Endothelial cell (in vitro differentiated cells): ENCODE measurements around the gene THSD4. TPM values are rescaled to one million over a fixed set of nuclear protein-coding genes. Genes with fewer than 3 reads are reported as not detected.

ENCODE experiments used
- DNase-seq: peaks from one replicate; pipeline ENCODE4 v3.0.0; 2021; ENCODE audit warnings: low spot score
- H3K27ac Mint-ChIP-seq: one replicate; pipeline ENCODE4 v1.8.0; 2021; ENCODE audit warnings: mixed read lengths, inconsistent platforms; ENCODE audit not compliant: unreplicated experiment
- H3K27me3 Mint-ChIP-seq: one replicate; pipeline ENCODE4 v1.8.0; 2021; ENCODE audit warnings: mild to moderate bottlenecking, moderate library complexity, mixed read lengths, inconsistent platforms; ENCODE audit not compliant: unreplicated experiment
- H3K36me3 Mint-ChIP-seq: one replicate; pipeline ENCODE4 v1.8.0; 2021; ENCODE audit warnings: mild to moderate bottlenecking, low read depth, mixed read lengths, inconsistent platforms; ENCODE audit not compliant: unreplicated experiment
- H3K4me1 Mint-ChIP-seq: one replicate; pipeline ENCODE4 v1.8.0; 2021; ENCODE audit warnings: mild to moderate bottlenecking, mixed read lengths, inconsistent platforms; ENCODE audit not compliant: unreplicated experiment
- H3K4me3 Mint-ChIP-seq: one replicate; pipeline ENCODE4 v1.8.0; 2021; ENCODE audit warnings: mild to moderate bottlenecking, mixed read lengths, inconsistent platforms; ENCODE audit not compliant: unreplicated experiment
- H3K9me3 Mint-ChIP-seq: one replicate; pipeline ENCODE4 v1.8.0; 2021; ENCODE audit warnings: mixed read lengths, inconsistent platforms; ENCODE audit not compliant: unreplicated experiment
- total RNA-seq: library from RNA; stranded (reverse); fragmentation: NEBNext Ultra II Directional; extraction: Animal tissue kit (Norgen Biotek cat#: 25700); gene quantifications from one replicate; pipeline ENCODE4 v1.2.1, GENCODE V29; 2021; ENCODE audit not compliant: unreplicated experiment
- TF ChIP-seq, protein P1 (sequence below): fragments of 200-600 bp; sonication (generic); IDR thresholded peaks from one replicate; pipeline ENCODE4 v1.5.0; 2021; ENCODE audit warnings: antibody characterized with exemption; ENCODE audit not compliant: unreplicated experiment

THSD4 gene
- total RNA-seq, 1 donor from 2014 or later: 0.92 TPM

DNA sequence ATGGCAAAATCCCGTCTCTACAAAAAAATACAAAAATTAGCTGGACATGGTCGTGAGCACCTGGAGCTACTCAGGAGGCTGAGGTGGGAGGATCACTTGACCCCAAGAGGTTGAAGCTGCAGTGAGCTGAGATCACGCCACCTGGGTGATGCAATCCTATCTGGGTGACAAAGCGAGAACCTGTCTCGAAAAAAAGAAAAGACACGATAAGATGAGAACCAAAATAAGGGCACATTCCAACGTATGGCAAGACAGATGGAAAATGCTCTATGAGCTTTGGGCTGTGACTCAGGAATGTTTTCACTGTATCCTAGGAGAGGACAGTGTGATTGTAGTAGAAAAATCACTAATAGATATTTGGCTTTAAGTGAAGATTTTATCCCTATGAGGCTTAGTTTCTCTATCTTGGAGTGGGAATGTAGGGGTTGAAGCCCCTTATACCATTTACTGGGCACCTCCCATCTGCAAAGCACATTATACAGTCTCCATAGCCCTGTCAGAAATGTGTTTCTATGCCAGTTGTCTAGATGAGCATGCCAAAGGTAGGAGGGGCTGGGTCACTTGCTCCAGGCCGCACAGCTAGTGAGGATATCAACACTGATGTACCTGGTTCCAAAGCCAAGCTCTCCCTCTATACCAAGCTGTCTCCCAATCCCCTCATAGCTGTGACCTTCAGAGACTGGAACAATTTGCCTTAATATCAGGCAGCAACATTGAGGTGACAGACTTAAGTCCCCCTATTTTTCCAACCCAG is 641.5 kb downstream of the THSD4 start:
- Mint-ChIP-seq H3K27me3 (no peaks in the 10 kb centered on the region), H3K36me3 (no peaks in the 10 kb centered on the region), H3K4me1 (peaks cover 6% of the 10 kb centered on the region), H3K27ac (no peak overlapping the region), H3K4me3 (no peak overlapping the region), H3K9me3 (peaks cover 7% of the 10 kb centered on the region)
- no peak for DNase-seq
- TF ChIP-seq, protein P1, sequence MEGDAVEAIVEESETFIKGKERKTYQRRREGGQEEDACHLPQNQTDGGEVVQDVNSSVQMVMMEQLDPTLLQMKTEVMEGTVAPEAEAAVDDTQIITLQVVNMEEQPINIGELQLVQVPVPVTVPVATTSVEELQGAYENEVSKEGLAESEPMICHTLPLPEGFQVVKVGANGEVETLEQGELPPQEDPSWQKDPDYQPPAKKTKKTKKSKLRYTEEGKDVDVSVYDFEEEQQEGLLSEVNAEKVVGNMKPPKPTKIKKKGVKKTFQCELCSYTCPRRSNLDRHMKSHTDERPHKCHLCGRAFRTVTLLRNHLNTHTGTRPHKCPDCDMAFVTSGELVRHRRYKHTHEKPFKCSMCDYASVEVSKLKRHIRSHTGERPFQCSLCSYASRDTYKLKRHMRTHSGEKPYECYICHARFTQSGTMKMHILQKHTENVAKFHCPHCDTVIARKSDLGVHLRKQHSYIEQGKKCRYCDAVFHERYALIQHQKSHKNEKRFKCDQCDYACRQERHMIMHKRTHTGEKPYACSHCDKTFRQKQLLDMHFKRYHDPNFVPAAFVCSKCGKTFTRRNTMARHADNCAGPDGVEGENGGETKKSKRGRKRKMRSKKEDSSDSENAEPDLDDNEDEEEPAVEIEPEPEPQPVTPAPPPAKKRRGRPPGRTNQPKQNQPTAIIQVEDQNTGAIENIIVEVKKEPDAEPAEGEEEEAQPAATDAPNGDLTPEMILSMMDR: no peak

DNA sequence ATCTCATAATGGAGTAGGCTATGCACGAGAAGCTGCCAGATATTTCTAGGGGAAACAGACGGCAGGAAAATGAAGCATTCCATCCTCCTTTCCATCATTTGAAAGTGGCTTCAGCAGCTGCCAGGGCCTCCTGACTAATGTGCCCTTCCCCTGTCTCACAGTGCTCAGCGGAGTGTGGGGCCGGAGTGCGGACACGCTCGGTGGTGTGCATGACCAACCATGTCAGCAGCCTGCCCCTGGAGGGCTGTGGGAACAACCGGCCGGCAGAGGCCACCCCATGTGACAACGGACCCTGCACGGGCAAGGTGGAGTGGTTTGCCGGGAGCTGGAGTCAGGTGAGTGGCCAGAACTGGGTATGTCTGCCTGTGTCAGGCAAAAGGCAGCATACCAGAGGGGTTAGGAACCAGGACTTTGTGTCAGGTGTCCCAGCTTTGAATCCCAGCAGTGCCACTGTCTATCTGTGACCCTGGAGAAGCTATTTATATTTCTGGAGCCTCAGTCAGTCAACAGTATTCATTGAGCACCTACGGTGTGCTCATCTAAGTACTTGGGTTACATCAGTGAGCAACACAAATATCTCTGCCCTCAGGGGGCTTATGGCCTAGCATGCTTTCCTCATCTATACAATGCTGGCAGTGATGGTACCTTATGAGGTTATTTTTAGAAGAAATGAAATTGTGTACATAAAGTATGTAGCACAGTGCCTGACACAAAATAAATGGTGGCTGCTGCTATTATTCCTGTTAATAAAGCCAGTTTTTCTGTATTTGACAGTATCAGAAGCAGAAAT is 642.7 kb downstream of the THSD4 start:
- Mint-ChIP-seq H3K4me3 (no peak overlapping the region), H3K27ac (no peak overlapping the region), H3K36me3 (no peaks in the 10 kb centered on the region)

DNA sequence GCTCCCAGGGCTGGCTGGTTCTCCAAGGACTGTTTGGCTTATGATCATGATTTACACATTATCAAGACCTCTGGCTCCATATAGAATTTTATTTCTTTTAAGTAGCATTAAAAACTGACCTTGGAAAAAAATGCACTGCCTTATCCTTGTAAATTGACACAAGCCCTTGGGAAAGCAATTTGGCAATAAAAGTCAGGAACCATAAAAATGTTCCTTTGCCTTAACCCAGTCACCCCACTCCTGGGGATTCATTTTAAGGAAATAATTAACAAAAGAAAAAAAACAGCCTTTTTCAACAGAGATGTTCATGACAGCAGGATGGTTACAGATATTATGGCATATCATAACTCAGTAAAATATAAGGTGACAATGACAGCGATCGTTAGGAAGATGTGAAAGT is 643.4 kb downstream of the THSD4 start:
- Mint-ChIP-seq H3K27ac (no peak overlapping the region), H3K27me3 (no peaks in the 10 kb centered on the region), H3K4me1 (peaks cover 9% of the 10 kb centered on the region), H3K9me3 (peaks cover 7% of the 10 kb centered on the region), H3K4me3 (no peak overlapping the region), H3K36me3 (no peaks in the 10 kb centered on the region)
- TF ChIP-seq, protein P1: no peak
- DNase-seq: no peak

More for the DNA sequence above, 642.7 kb downstream of the THSD4 start:
- TF ChIP-seq, protein P1: no peak
- peaks cover 9% of the 10 kb centered on the region for H3K4me1 Mint-ChIP-seq
- DNase-seq: no peak
- peaks cover 7% of the 10 kb centered on the region for H3K9me3 Mint-ChIP-seq
- H3K27me3 Mint-ChIP-seq: no peaks in the 10 kb centered on the region

DNA sequence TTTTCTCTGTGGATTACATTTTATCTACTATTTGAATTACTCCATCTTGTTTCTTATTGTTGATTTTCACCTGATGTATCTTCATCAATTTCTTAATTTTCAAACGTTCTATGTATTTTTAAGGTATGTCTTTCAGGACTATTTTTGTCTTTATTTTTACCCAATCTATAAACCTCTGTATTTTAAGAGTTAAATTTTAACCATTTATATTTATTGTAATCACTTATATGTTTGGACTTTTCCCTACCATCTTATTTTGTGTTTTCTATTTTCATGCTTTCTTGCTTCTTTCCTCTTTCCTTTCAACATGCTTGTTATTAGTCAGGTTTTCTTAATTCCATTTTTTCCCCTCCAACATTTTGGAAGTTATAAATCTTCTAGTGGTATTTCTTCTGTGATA is 645.6 kb downstream of the THSD4 start:
- peaks cover 7% of the 10 kb centered on the region for H3K9me3 Mint-ChIP-seq
- TF ChIP-seq, protein P1: no peak

DNA sequence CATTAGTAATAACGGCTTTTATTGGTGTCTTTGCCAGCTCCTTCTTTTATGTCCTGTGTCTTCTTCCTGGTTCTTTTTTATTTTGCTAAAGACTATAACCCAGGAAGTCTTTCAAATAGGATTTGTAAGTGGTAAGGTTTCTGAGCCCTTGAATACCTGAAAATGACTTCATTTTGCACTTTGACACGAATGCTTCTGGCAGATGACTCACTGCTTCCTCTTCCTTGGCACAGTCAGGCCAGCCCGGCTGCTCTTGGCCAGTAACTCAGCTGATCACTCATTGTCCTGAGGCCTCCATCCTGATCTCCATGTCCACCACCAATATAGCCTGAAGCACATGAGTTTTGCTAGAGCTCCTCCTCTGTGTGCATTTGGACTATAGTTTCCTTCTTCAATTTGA is 646.4 kb downstream of the THSD4 start:
- no peak for DNase-seq
- Mint-ChIP-seq H3K9me3 (peaks cover 7% of the 10 kb centered on the region), H3K27me3 (no peaks in the 10 kb centered on the region), H3K36me3 (no peaks in the 10 kb centered on the region), H3K27ac (no peak overlapping the region), H3K4me3 (no peak overlapping the region), H3K4me1 (peaks cover 3% of the 10 kb centered on the region)
- TF ChIP-seq, protein P1: no peak

More for the DNA sequence above, 645.6 kb downstream of the THSD4 start:
- no peaks in the 10 kb centered on the region for H3K27me3 Mint-ChIP-seq
- no peaks in the 10 kb centered on the region for H3K36me3 Mint-ChIP-seq
- no peak overlapping the region for H3K27ac Mint-ChIP-seq
- DNase-seq: no peak
- no peak overlapping the region for H3K4me3 Mint-ChIP-seq
- H3K4me1 Mint-ChIP-seq: peaks cover 6% of the 10 kb centered on the region
